Lower leg skin (tissue), 4 donors: ENCODE results near the gene SF3B2. TPM values are rescaled to one million over a fixed set of nuclear protein-coding genes. Genes with fewer than 3 reads are reported as not detected.

Experiments
- DNase-seq, 2 donors: peaks; one replicate each; pipeline ENCODE4 v3.0.0-alpha.2; 2019; ENCODE audit warnings: low spot score in 2 of 2
- H3K4me3 ChIP-seq: fragments of 200-600 bp; sonication (generic); 2 replicates; pipeline ENCODE4 v1.5.1; 2017; ENCODE audit warnings: mild to moderate bottlenecking, low read depth; ENCODE audit not compliant: poor library complexity, severe bottlenecking
- CTCF ChIP-seq, 3 donors: fragments of 450-650 bp; IDR thresholded peaks; one replicate each; pipeline ENCODE4 v1.5.1; 2016; ENCODE audit warnings: antibody characterized with exemption in 3 of 3, mild to moderate bottlenecking in 3 of 3, moderate library complexity in 2 of 3
- POLR2A ChIP-seq, 2 donors: fragments of 450-650 bp; IDR thresholded peaks; one replicate each; pipeline ENCODE4 v1.6.1; 2016 to 2017; ENCODE audit warnings: antibody characterized with exemption in 2 of 2, mild to moderate bottlenecking in 1 of 2, moderate library complexity in 1 of 2
- WGBS, 2 donors: methylation state at CpG; one replicate each; pipeline ENCODE4 v1.1.5; 2018; 5-methylcytosine and 5-hydroxymethylcytosine counted together
- intact Hi-C: fragments of 100-400 bp; cut with DNase I; formaldehyde crosslinking; loops from one replicate; pipeline ENCODE4 v1.15.0; 2023; ENCODE audit warnings: low total_unique reads
- total RNA-seq, 4 donors: library from RNA; depleted of rRNA; stranded (reverse); fragments of >200 nt; gene quantifications; one replicate each; pipeline ENCODE4 v1.1.0, GENCODE V29; 2016

Gene SF3B2
- total RNA-seq, 4 donors from 2014 or later: 94.3 to 160 (median 114) TPM

GRCh38 chr11:66056501-66056900 is 4.3 kb downstream of the SF3B2 start:
- intact Hi-C loops: no loop called here
- 41 to 51% methylated on average over 7 of the region's 7 CpGs for WGBS, 2 donors
- H3K4me3 ChIP-seq: no peak overlapping the region
- no peak for DNase-seq
- TF ChIP-seq CTCF (IDR thresholded peaks at IDR 0.05) (no peak), POLR2A (IDR thresholded peaks at IDR 0.05) (no peak)

- no peak overlapping the region for H3K4me3 ChIP-seq
- intact Hi-C loops: no loop called here
- DNase-seq: no peak
- 62 to 70% methylated on average over 8 of the region's 8 CpGs for WGBS, 2 donors
- no peak for TF ChIP-seq POLR2A (IDR thresholded peaks at IDR 0.05)
- TF ChIP-seq CTCF (IDR thresholded peaks at IDR 0.05): no peak
Measured at GRCh38 chr11:66059966-66060680, 8.0 kb downstream of the SF3B2 start.

- TF ChIP-seq POLR2A (IDR thresholded peaks at IDR 0.05) (no peak), CTCF (IDR thresholded peaks at IDR 0.05) (no peak)
- DNase-seq: peak in 1 of 2 donors; percentile 26
- intact Hi-C loops: no loop called here
- no peak overlapping the region for H3K4me3 ChIP-seq
- WGBS, 2 donors: 77 to 78% methylated on average over 6 of the region's 6 CpGs
Measured at GRCh38 chr11:66061268-66061667, 9.1 kb downstream of the SF3B2 start.

- TF ChIP-seq CTCF (IDR thresholded peaks at IDR 0.05) (no peak), POLR2A (IDR thresholded peaks at IDR 0.05) (no peak)
- DNase-seq: peak in 1 of 2 donors; percentile 45
- H3K4me3 ChIP-seq: no peak overlapping the region
- intact Hi-C loops: no loop called here
- WGBS, 2 donors: 90% methylated on average over 2 of the region's 2 CpGs
Measured at GRCh38 chr11:66062408-66062807, 10.2 kb downstream of the SF3B2 start.

- WGBS, 2 donors: 92 to 94% methylated on average over 2 of the region's 2 CpGs
- no peak for TF ChIP-seq CTCF (IDR thresholded peaks at IDR 0.05)
- TF ChIP-seq POLR2A (IDR thresholded peaks at IDR 0.05): no peak
- intact Hi-C loops: no loop called here
- no peak overlapping the region for H3K4me3 ChIP-seq
- DNase-seq: peak in 1 of 2 donors; percentile 64
Measured at GRCh38 chr11:66063900-66064299, 11.7 kb downstream of the SF3B2 start.

GRCh38 chr11:66064571-66064970 is 12.4 kb downstream of the SF3B2 start:
- intact Hi-C loops: no loop called here
- 96 to 100% methylated on average over 1 of the region's 1 CpG for WGBS, 2 donors
- no peak for TF ChIP-seq POLR2A (IDR thresholded peaks at IDR 0.05)
- no peak for TF ChIP-seq CTCF (IDR thresholded peaks at IDR 0.05)
- H3K4me3 ChIP-seq: no peak overlapping the region
- no peak for DNase-seq
